ENCODE results near the gene JMJD6. TPM values are rescaled to one million over a fixed set of nuclear protein-coding genes. Genes with fewer than 3 reads are reported as not detected.

Gene JMJD6
- total and polyA plus RNA-seq, 9 of the 15 experiments (the other 6 are each of a cell fraction or from before 2014, with no cell fraction given), result 2.5 to 52.3 (median 36.3) TPM

DNA sequence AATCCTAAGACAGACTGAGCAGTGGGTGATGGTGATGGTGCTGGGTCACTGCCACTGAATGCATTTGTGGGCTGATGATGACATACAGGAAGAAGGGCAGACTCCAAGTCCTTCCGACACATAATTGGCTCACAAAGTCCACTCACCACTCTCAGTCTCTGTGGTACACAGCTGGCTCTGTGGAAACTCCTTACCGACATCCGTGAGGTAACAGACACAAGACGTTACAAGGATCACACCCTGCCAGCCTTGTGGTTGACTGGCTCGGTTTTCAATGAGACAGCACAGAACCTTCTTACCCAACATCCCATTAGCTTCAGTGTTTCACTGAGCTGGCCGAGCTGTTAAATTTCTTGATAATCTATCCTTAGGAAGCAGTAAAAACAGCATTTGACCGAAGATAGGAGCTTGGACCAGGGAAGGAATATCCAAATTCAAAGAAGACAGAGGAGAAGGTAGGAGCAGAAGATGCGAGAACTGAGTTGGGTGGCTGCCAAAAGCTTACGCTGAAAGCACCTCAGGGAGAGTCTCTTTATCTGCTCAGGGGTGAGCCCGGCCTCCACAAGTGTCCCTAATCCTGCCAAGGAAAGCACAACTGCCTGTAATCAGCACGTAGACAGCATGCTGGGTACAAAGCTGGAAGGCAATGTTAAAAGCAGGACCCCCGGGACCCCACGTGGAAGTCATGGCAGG, 10.1 kb downstream of the JMJD6 start (continued):
- TF ChIP-seq, protein P1, sequence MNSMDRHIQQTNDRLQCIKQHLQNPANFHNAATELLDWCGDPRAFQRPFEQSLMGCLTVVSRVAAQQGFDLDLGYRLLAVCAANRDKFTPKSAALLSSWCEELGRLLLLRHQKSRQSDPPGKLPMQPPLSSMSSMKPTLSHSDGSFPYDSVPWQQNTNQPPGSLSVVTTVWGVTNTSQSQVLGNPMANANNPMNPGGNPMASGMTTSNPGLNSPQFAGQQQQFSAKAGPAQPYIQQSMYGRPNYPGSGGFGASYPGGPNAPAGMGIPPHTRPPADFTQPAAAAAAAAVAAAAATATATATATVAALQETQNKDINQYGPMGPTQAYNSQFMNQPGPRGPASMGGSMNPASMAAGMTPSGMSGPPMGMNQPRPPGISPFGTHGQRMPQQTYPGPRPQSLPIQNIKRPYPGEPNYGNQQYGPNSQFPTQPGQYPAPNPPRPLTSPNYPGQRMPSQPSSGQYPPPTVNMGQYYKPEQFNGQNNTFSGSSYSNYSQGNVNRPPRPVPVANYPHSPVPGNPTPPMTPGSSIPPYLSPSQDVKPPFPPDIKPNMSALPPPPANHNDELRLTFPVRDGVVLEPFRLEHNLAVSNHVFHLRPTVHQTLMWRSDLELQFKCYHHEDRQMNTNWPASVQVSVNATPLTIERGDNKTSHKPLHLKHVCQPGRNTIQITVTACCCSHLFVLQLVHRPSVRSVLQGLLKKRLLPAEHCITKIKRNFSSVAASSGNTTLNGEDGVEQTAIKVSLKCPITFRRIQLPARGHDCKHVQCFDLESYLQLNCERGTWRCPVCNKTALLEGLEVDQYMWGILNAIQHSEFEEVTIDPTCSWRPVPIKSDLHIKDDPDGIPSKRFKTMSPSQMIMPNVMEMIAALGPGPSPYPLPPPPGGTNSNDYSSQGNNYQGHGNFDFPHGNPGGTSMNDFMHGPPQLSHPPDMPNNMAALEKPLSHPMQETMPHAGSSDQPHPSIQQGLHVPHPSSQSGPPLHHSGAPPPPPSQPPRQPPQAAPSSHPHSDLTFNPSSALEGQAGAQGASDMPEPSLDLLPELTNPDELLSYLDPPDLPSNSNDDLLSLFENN (IDR thresholded peaks at IDR 0.05; ENCODE audit: low read depth in 2 of 2, low read length in 2 of 2), result 0 out of 4 replicates have a peak, but pooled peaks of 1 of the 2 experiments have one; percentile 14
- TF ChIP-seq ARID1B (IDR thresholded peaks at IDR 0.05), result peak; percentile 78
- TF ChIP-seq EP400 (IDR thresholded peaks at IDR 0.05), result 0 out of 2 replicates have a peak, but pooled peaks have one; percentile 18
- TF ChIP-seq, protein P2, sequence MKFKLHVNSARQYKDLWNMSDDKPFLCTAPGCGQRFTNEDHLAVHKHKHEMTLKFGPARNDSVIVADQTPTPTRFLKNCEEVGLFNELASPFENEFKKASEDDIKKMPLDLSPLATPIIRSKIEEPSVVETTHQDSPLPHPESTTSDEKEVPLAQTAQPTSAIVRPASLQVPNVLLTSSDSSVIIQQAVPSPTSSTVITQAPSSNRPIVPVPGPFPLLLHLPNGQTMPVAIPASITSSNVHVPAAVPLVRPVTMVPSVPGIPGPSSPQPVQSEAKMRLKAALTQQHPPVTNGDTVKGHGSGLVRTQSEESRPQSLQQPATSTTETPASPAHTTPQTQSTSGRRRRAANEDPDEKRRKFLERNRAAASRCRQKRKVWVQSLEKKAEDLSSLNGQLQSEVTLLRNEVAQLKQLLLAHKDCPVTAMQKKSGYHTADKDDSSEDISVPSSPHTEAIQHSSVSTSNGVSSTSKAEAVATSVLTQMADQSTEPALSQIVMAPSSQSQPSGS (CRISPR knock-in tag; IDR thresholded peaks at IDR 0.05), result no peak
- no peak for TF ChIP-seq IRF2 (CRISPR knock-in tag; IDR thresholded peaks at IDR 0.05)
- TF ChIP-seq RCOR1 (IDR thresholded peaks at IDR 0.05; ENCODE audit: borderline replicate concordance in 1 of 2, low read depth in 2 of 2, low read length in 2 of 2), result peak in 1 of 2 experiments; percentile 69; a peak in 2 of 4 replicates
- no peak for TF ChIP-seq STAT5A (IDR thresholded peaks at IDR 0.05; ENCODE audit: borderline replicate concordance, low read length)
- TF ChIP-seq, protein P3, sequence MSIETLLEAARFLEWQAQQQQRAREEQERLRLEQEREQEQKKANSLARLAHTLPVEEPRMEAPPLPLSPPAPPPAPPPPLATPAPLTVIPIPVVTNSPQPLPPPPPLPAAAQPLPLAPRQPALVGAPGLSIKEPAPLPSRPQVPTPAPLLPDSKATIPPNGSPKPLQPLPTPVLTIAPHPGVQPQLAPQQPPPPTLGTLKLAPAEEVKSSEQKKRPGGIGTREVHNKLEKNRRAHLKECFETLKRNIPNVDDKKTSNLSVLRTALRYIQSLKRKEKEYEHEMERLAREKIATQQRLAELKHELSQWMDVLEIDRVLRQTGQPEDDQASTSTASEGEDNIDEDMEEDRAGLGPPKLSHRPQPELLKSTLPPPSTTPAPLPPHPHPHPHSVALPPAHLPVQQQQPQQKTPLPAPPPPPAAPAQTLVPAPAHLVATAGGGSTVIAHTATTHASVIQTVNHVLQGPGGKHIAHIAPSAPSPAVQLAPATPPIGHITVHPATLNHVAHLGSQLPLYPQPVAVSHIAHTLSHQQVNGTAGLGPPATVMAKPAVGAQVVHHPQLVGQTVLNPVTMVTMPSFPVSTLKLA (conservative IDR thresholded peaks at IDR 0.05), result peak; percentile 44 to 66; a peak in 2 of 4 replicates
- TF ChIP-seq EP300 (IDR thresholded peaks at IDR 0.05; ENCODE audit: low read length), result peak; percentile 26; the same call in 1 of the 2 replicates
- TF ChIP-seq, protein P4, sequence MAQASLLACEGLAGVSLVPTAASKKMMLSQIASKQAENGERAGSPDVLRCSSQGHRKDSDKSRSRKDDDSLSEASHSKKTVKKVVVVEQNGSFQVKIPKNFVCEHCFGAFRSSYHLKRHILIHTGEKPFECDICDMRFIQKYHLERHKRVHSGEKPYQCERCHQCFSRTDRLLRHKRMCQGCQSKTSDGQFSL (CRISPR knock-in tag; IDR thresholded peaks at IDR 0.05), result peak; percentile 63; the same call in 1 of the 2 replicates
- TF ChIP-seq, protein P4 (tag; IDR thresholded peaks at IDR 0.05), result no peak
- peak; percentile 97 for TF ChIP-seq NFIC (IDR thresholded peaks at IDR 0.05)
- TF ChIP-seq SMARCE1 (IDR thresholded peaks at IDR 0.05), result 0 out of 2 replicates have a peak, but pooled peaks have one; percentile 20
- peak; percentile 43; the same call in 1 of the 2 replicates for TF ChIP-seq POLR2AphosphoS5 (IDR thresholded peaks at IDR 0.05; ENCODE audit: control insufficient read depth, insufficient read depth, low read depth, low read length)
- TF ChIP-seq L3MBTL2 (IDR thresholded peaks at IDR 0.05), result 0 out of 2 replicates have a peak, but pooled peaks have one; percentile 22
- no peak for TF ChIP-seq MAFG (tag; conservative IDR thresholded peaks at IDR 0.05)
- peak; percentile 74 for TF ChIP-seq CBFA2T2 (conservative IDR thresholded peaks at IDR 0.05)
- 0 out of 2 replicates have a peak, but pooled peaks have one; percentile 5 for TF ChIP-seq CREM (IDR thresholded peaks at IDR 0.05; ENCODE audit: low read depth)
